ENCODE results near the gene SPEM3. TPM values are rescaled to one million over a fixed set of nuclear protein-coding genes. Genes with fewer than 3 reads are reported as not detected.

Gene SPEM3
- total and polyA plus RNA-seq, 5 donors: not detected

GRCh38 chr17:7425756-7426155, 2.9 kb upstream of the SPEM3 start:
- Histone ChIP-seq H3K4me1 (ENCODE audit: control insufficient read depth, insufficient read depth, low read length) (no peaks in the 10 kb centered on the region), H3K27me3 (ENCODE audit: control insufficient read depth, insufficient read depth) (no peaks in the 10 kb centered on the region), H3K9me3 (ENCODE audit: control insufficient read depth, low read length) (no peaks in the 10 kb centered on the region), H3K4me3 (ENCODE audit: low read length) (no peak overlapping the region), H3K27ac (ENCODE audit: low read length) (no peak overlapping the region)
- no peak for ATAC-seq
- WGBS: 80% methylated on average over 8 of the region's 8 CpGs
- no peak for DNase-seq
- intact Hi-C loops (cut with DNase I): no loop called here

GRCh38 chr17:7426203-7426863, 2.3 kb upstream of the SPEM3 start:
- intact Hi-C loops (cut with DNase I): no loop called here

GRCh38 chr17:7426896-7427489, 1.7 kb upstream of the SPEM3 start:
- WGBS: 92% methylated on average over 29 of the region's 29 CpGs
- H3K27ac ChIP-seq (ENCODE audit: low read length): no peak overlapping the region
- no peaks in the 10 kb centered on the region for H3K4me1 ChIP-seq (ENCODE audit: control insufficient read depth, insufficient read depth, low read length)
- H3K9me3 ChIP-seq (ENCODE audit: control insufficient read depth, low read length): no peaks in the 10 kb centered on the region
- DNase-seq (peak in 1 of 3 donors; percentile 54), ATAC-seq (no peak)
- no peaks in the 10 kb centered on the region for H3K27me3 ChIP-seq (ENCODE audit: control insufficient read depth, insufficient read depth)
- no peak overlapping the region for H3K4me3 ChIP-seq (ENCODE audit: low read length)
- intact Hi-C loops (cut with DNase I): no loop called here

More at GRCh38 chr17:7426203-7426863, 2.3 kb upstream of the SPEM3 start:
- no peak for ATAC-seq
- peak in 1 of 3 donors; percentile 53 for DNase-seq
- H3K9me3 ChIP-seq (ENCODE audit: control insufficient read depth, low read length): no peaks in the 10 kb centered on the region
- no peaks in the 10 kb centered on the region for H3K27me3 ChIP-seq (ENCODE audit: control insufficient read depth, insufficient read depth)
- 94% methylated on average over 33 of the region's 33 CpGs for WGBS
- H3K4me3 ChIP-seq (ENCODE audit: low read length): no peak overlapping the region
- H3K27ac ChIP-seq (ENCODE audit: low read length): no peak overlapping the region
- H3K4me1 ChIP-seq (ENCODE audit: control insufficient read depth, insufficient read depth, low read length): no peaks in the 10 kb centered on the region

- intact Hi-C loops (cut with DNase I): no loop called here
- ATAC-seq: no peak
- no peak overlapping the region for H3K4me3 ChIP-seq (ENCODE audit: low read length)
- no peak overlapping the region for H3K27ac ChIP-seq (ENCODE audit: low read length)
- peak in 1 of 3 donors; percentile 35 for DNase-seq
- no peaks in the 10 kb centered on the region for H3K4me1 ChIP-seq (ENCODE audit: control insufficient read depth, insufficient read depth, low read length)
- H3K27me3 ChIP-seq (ENCODE audit: control insufficient read depth, insufficient read depth): no peaks in the 10 kb centered on the region
- WGBS: 87% methylated on average over 7 of the region's 7 CpGs
- H3K9me3 ChIP-seq (ENCODE audit: control insufficient read depth, low read length): no peaks in the 10 kb centered on the region
These were observed 1.1 kb upstream of the SPEM3 start for GRCh38 chr17:7427549-7427948.

GRCh38 chr17:7429722-7430121, 1.1 kb downstream of the SPEM3 start:
- intact Hi-C loops (cut with DNase I): loop anchor here in 3 of 4 donors (10.0 kb wide), 3 partner anchors 65 to 135 kb away; partner anchors contain the start of genes KCTD11 (in 2 of the 3), TMEM95 (in 2 of the 3) and SENP3 (in 1 of the 3)
- Histone ChIP-seq H3K9me3 (ENCODE audit: control insufficient read depth, low read length) (no peaks in the 10 kb centered on the region), H3K4me3 (ENCODE audit: low read length) (no peak overlapping the region), H3K27me3 (ENCODE audit: control insufficient read depth, insufficient read depth) (no peaks in the 10 kb centered on the region), H3K4me1 (ENCODE audit: control insufficient read depth, insufficient read depth, low read length) (no peaks in the 10 kb centered on the region), H3K27ac (ENCODE audit: low read length) (no peak overlapping the region)
- peak in 2 of 3 donors; percentile 39 to 67 for DNase-seq
- ATAC-seq: peak in 1 of 2 donors; percentile 6
- WGBS: 96% methylated on average over 10 of the region's 10 CpGs

GRCh38 chr17:7431231-7431630, 2.6 kb downstream of the SPEM3 start:
- 84% methylated on average over 1 of the region's 1 CpG for WGBS
- no peaks in the 10 kb centered on the region for H3K27me3 ChIP-seq (ENCODE audit: control insufficient read depth, insufficient read depth)
- H3K27ac ChIP-seq (ENCODE audit: low read length): no peak overlapping the region
- intact Hi-C loops (cut with DNase I): loop anchor here in 3 of 4 donors (10.0 kb wide), 3 partner anchors 66 to 134 kb away; partner anchors contain the start of genes KCTD11 (in 2 of the 3), TMEM95 (in 2 of the 3) and SENP3 (in 1 of the 3)
- DNase-seq (no peak), ATAC-seq (no peak)
- no peaks in the 10 kb centered on the region for H3K4me1 ChIP-seq (ENCODE audit: control insufficient read depth, insufficient read depth, low read length)
- no peak overlapping the region for H3K4me3 ChIP-seq (ENCODE audit: low read length)
- H3K9me3 ChIP-seq (ENCODE audit: control insufficient read depth, low read length): no peaks in the 10 kb centered on the region

GRCh38 chr17:7432296-7432695, 3.6 kb downstream of the SPEM3 start:
- Histone ChIP-seq H3K9me3 (ENCODE audit: control insufficient read depth, low read length) (no peaks in the 10 kb centered on the region), H3K27me3 (ENCODE audit: control insufficient read depth, insufficient read depth) (no peaks in the 10 kb centered on the region), H3K4me3 (ENCODE audit: low read length) (no peak overlapping the region), H3K27ac (ENCODE audit: low read length) (no peak overlapping the region), H3K4me1 (ENCODE audit: control insufficient read depth, insufficient read depth, low read length) (no peaks in the 10 kb centered on the region)
- DNase-seq (peak in 2 of 3 donors; percentile 30 to 56), ATAC-seq (no peak)
- intact Hi-C loops (cut with DNase I): loop anchor here in 3 of 4 donors (10.0 kb wide), 3 partner anchors 67 to 133 kb away; partner anchors contain the start of genes KCTD11 (in 2 of the 3), TMEM95 (in 2 of the 3) and SENP3 (in 1 of the 3)
- 88% methylated on average over 11 of the region's 11 CpGs for WGBS

GRCh38 chr17:7435676-7436555, 7.3 kb downstream of the SPEM3 start:
- intact Hi-C loops (cut with DNase I): loop anchor here (5.0 to 10.0 kb wide), 5 partner anchors 41 to 129 kb away; partner anchors contain the start of genes TMEM95 (in 3 of the 4), KCTD11 (in 2 of the 4), ZBTB4 (in 2 of the 4) and SENP3 (in 1 of the 4)
- Histone ChIP-seq H3K27ac (ENCODE audit: low read length) (peak overlapping the region; percentile 5), H3K27me3 (ENCODE audit: control insufficient read depth, insufficient read depth) (no peaks in the 10 kb centered on the region), H3K9me3 (ENCODE audit: control insufficient read depth, low read length) (no peaks in the 10 kb centered on the region), H3K4me1 (ENCODE audit: control insufficient read depth, insufficient read depth, low read length) (no peaks in the 10 kb centered on the region), H3K4me3 (ENCODE audit: low read length) (peak overlapping the region; percentile 53)
- ATAC-seq: peak; percentile 0 to 6
- DNase-seq: peak in 2 of 3 donors; percentile 80 to 84
- 8% methylated on average over 49 of the region's 49 CpGs for WGBS

- Histone ChIP-seq H3K9me3 (ENCODE audit: control insufficient read depth, low read length) (no peaks in the 10 kb centered on the region), H3K4me3 (ENCODE audit: low read length) (peak overlapping the region; percentile 42), H3K27ac (ENCODE audit: low read length) (peak overlapping the region; percentile 24), H3K27me3 (ENCODE audit: control insufficient read depth, insufficient read depth) (no peaks in the 10 kb centered on the region), H3K4me1 (ENCODE audit: control insufficient read depth, insufficient read depth, low read length) (no peaks in the 10 kb centered on the region)
- ATAC-seq: peak; percentile 75 to 76
- intact Hi-C loops (cut with DNase I): loop anchor here (5.0 to 10.0 kb wide), 5 partner anchors 41 to 128 kb away; partner anchors contain the start of genes TMEM95 (in 3 of the 4), KCTD11 (in 2 of the 4), ZBTB4 (in 2 of the 4) and SENP3 (in 1 of the 4)
- DNase-seq: peak; percentile 81 to 93 (median 92)
- WGBS: 5% methylated on average over 92 of the region's 92 CpGs
These were observed 8.1 kb downstream of the SPEM3 start for GRCh38 chr17:7436556-7437368.

Measured in right cardiac atrium (tissue), 5 donors.